Stomach (tissue), 9 donors: ENCODE measurements around the gene OLFM2. TPM values are rescaled to one million over a fixed set of nuclear protein-coding genes. Genes with fewer than 3 reads are reported as not detected.

Source experiments
- DNase-seq, 2 donors: peaks; one replicate each; pipeline versions ENCODE4 v3.0.0 to v3.0.0-alpha.2; 2013 to 2019
- H3K27ac ChIP-seq, 5 donors: fragments of 200-600 bp in 4 of 5; sonication (generic) in 4 of 5; one replicate each; pipeline ENCODE4 v1.5.1; 2013 to 2019; ENCODE audit warnings: mild to moderate bottlenecking in 1 of 5, moderate library complexity in 1 of 5
- H3K27me3 ChIP-seq, 3 donors: fragments of 200-600 bp; sonication (generic); one replicate each; pipeline ENCODE4 v1.5.1; 2017 to 2019; ENCODE audit warnings: mixed run types in 1 of 3
- H3K36me3 ChIP-seq, 4 donors: fragments of 200-600 bp; sonication (generic); 1 replicate in 3 of 4; 2 replicates in 1 of 4; pipeline ENCODE4 v1.5.1; 2016 to 2019
- H3K4me1 ChIP-seq, 4 donors: fragments of 200-600 bp; sonication (generic); one replicate each; pipeline ENCODE4 v1.5.1; 2016 to 2019
- H3K4me3 ChIP-seq, 4 donors: fragments of 200-600 bp; sonication (generic) in 3 of 4; one replicate each; pipeline ENCODE4 v1.5.1; 2016 to 2019; ENCODE audit warnings: mild to moderate bottlenecking in 1 of 4
- H3K9me3 ChIP-seq, 4 donors: fragments of 200-600 bp; sonication (generic); one replicate each; pipeline ENCODE4 v1.5.1; 2016 to 2019
- EP300 ChIP-seq: sonication (generic); formaldehyde crosslinking; IDR thresholded peaks from one replicate; pipeline ENCODE4 v1.6.1; 2017; ENCODE audit warnings: antibody characterized with exemption
- POLR2A ChIP-seq, 4 donors: fragments of 450-650 bp; IDR thresholded peaks; one replicate each; pipeline ENCODE4 v1.6.1; 2016; ENCODE audit warnings: antibody characterized with exemption in 4 of 4, control low read depth in 2 of 4, mild to moderate bottlenecking in 1 of 4, moderate library complexity in 1 of 4
- POLR2AphosphoS5 ChIP-seq, 3 donors: sonication (generic); formaldehyde crosslinking; IDR thresholded peaks; one replicate each; pipeline ENCODE4 v1.6.1; 2016; ENCODE audit warnings: antibody characterized with exemption in 3 of 3
- WGBS, 5 donors: extraction: QIAGEN DNeasy Blood & Tissue Kit in 3 of 5; methylation state at CpG; one replicate each; pipeline versions ENCODE4 v1.1.5 to v1.1.7; 2013 to 2018; 5-methylcytosine and 5-hydroxymethylcytosine counted together
- intact Hi-C: fragments of 100-400 bp; cut with DNase I; formaldehyde crosslinking; loops from one replicate; pipeline ENCODE4 v1.15.1; 2023; ENCODE audit warnings: low total_unique reads
- polyA plus RNA-seq, 3 donors: library from polyadenylated mRNA; stranded (reverse); fragments of 200-250 nt; gene quantifications; one replicate each; pipeline ENCODE4 v1.2.3, GENCODE V29; 2013
- total RNA-seq, 5 donors: library from RNA; depleted of rRNA; stranded (reverse); fragments of >200 nt; gene quantifications; one replicate each; pipeline versions ENCODE4 v1.1.0 to v1.2.3, GENCODE V29; 2014 to 2016
- TF ChIP-seq, protein P1 (sequence below), 7 experiments: fragments of 450-650 bp in 4 of 7; fragments of 200-600 bp in 3 of 7; sonication (generic) in 3 of 7; IDR thresholded peaks; one replicate each; pipeline ENCODE4 v1.5.1; 2016 to 2019; ENCODE audit warnings: antibody characterized with exemption in 7 of 7, control low read depth in 2 of 7, mild to moderate bottlenecking in 1 of 7
- donor health status: healthy with polysubstance abuse.
- donor health status: Bipolar disorder and iron deficiency.
- donor health status: healthy.

Gene OLFM2
- total and polyA plus RNA-seq, 8 donors: 1.7 to 15.4 (median 6.0) TPM; not detected in 2

DNA sequence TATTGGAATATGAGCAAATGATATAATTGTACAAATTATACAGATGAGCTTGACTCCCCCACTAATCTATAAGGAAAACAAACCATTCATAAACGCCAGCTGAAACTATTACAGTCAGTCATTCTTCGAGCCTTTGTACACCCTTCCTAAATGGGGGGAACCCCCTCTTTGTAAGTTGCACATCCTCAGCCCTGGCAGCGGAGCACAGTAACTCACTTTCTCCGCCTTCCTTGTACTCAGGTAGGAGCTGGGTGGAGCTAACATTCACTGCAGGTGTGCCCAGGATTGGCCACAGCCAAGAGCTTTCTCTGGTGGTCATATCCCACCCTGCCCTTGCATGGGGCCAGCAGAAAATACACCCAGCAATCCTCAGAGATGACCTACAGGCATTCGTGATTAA is 72.6 kb downstream of the OLFM2 start:
- Histone ChIP-seq H3K27me3 (no peaks in the 10 kb centered on the region), H3K27ac (no peak overlapping the region), H3K4me3 (no peak overlapping the region), H3K9me3 (no peaks in the 10 kb centered on the region), H3K4me1 (no peaks in the 10 kb centered on the region), H3K36me3 (no peaks in the 10 kb centered on the region)
- TF ChIP-seq, protein P1, sequence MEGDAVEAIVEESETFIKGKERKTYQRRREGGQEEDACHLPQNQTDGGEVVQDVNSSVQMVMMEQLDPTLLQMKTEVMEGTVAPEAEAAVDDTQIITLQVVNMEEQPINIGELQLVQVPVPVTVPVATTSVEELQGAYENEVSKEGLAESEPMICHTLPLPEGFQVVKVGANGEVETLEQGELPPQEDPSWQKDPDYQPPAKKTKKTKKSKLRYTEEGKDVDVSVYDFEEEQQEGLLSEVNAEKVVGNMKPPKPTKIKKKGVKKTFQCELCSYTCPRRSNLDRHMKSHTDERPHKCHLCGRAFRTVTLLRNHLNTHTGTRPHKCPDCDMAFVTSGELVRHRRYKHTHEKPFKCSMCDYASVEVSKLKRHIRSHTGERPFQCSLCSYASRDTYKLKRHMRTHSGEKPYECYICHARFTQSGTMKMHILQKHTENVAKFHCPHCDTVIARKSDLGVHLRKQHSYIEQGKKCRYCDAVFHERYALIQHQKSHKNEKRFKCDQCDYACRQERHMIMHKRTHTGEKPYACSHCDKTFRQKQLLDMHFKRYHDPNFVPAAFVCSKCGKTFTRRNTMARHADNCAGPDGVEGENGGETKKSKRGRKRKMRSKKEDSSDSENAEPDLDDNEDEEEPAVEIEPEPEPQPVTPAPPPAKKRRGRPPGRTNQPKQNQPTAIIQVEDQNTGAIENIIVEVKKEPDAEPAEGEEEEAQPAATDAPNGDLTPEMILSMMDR (IDR thresholded peaks at IDR 0.05): no peak
- TF ChIP-seq POLR2A (IDR thresholded peaks at IDR 0.05) (no peak), EP300 (no peak), POLR2AphosphoS5 (IDR thresholded peaks at IDR 0.05) (no peak)
- WGBS, 5 donors: 63 to 79% (median 71%) methylated on average over 5 of the region's 5 CpGs
- DNase-seq: no peak
- intact Hi-C loops: no loop called here

DNA sequence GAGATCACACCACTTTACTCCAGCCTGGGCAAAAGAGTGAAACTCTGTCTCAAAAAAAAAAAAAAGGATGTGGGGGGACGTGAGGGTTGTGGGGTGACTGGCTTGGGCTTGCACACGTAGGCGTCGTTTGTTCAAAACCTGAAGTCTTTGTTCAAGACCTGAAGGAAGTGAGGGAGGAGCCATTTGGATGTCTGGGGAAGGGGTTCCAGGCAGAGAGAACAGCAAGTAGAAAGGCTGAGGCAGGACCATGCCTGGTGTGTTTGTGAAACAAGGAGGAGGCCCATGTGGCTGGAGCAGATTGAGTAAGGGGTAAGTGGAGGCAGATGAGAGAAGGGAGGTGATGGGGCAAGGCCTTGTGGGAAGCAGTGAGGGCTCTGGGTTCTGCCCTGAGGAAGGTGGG is 73.4 kb downstream of the OLFM2 start:
- Histone ChIP-seq H3K36me3 (no peaks in the 10 kb centered on the region), H3K27me3 (no peaks in the 10 kb centered on the region), H3K4me3 (no peak overlapping the region), H3K4me1 (no peaks in the 10 kb centered on the region), H3K27ac (no peak overlapping the region), H3K9me3 (no peaks in the 10 kb centered on the region)
- TF ChIP-seq POLR2A (IDR thresholded peaks at IDR 0.05) (no peak), POLR2AphosphoS5 (IDR thresholded peaks at IDR 0.05) (no peak), EP300 (no peak)
- TF ChIP-seq, protein P1 (IDR thresholded peaks at IDR 0.05): no peak
- WGBS, 5 donors: 58 to 80% (median 69%) methylated on average over 4 of the region's 4 CpGs
- intact Hi-C loops: no loop called here
- no peak for DNase-seq

DNA sequence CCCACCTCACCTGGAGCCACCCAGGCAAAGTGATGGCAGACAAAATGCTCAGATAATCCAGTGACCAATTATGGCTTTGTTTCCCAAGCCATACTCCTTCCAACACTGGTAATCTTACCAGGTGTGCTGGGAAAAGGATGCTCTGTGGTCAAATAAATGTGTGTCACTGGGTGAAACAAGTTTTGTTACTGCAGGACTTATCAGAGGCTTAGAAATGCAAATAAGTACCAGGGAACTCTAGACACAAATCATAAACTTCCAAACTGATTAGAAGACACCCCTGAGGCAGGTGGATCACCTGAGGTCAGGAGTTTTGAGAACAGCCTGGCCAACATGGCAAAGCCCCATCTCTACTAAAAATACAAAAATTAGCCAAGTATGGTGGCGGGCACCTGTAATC is 74.8 kb downstream of the OLFM2 start:
- no peaks in the 10 kb centered on the region for H3K27me3 ChIP-seq
- 94 to 100% (median 96%) methylated on average over 1 of the region's 1 CpG for WGBS, 5 donors

DNA sequence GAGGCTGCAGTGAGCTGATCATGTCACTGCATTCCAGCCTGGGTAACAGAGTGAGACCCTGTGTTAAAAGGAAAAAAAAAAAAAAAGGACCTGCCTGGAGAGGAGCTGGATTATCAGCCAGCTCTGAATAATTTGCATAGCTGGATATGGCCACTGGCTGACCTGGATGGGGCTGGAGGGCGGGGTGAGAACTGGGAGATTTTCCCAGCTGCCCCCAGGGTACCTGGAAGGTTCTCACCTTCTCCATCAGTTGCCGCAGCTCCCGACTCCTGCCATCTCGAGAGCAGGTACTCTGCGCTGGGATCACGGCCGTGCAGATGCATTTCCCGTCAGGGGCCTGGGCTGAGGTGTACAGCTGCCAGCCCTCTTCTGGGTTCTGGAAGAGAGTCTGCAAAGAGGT is 75.9 kb downstream of the OLFM2 start:
- no peaks in the 10 kb centered on the region for H3K36me3 ChIP-seq
- H3K4me1 ChIP-seq: no peaks in the 10 kb centered on the region
- H3K4me3 ChIP-seq: no peak overlapping the region
- intact Hi-C loops: no loop called here
- no peaks in the 10 kb centered on the region for H3K27me3 ChIP-seq
- no peak overlapping the region for H3K27ac ChIP-seq
- WGBS, 5 donors: 78 to 92% (median 89%) methylated on average over 8 of the region's 8 CpGs
- DNase-seq: no peak
- TF ChIP-seq, protein P1 (IDR thresholded peaks at IDR 0.05): no peak
- TF ChIP-seq POLR2A (IDR thresholded peaks at IDR 0.05): no peak
- TF ChIP-seq POLR2AphosphoS5 (IDR thresholded peaks at IDR 0.05): no peak
- TF ChIP-seq EP300: no peak
- no peaks in the 10 kb centered on the region for H3K9me3 ChIP-seq

More for the DNA sequence above, 74.8 kb downstream of the OLFM2 start:
- Histone ChIP-seq H3K36me3 (no peaks in the 10 kb centered on the region), H3K4me3 (no peak overlapping the region), H3K27ac (no peak overlapping the region), H3K4me1 (no peaks in the 10 kb centered on the region), H3K9me3 (no peaks in the 10 kb centered on the region)
- DNase-seq: no peak
- intact Hi-C loops: no loop called here
- TF ChIP-seq EP300 (no peak), POLR2AphosphoS5 (IDR thresholded peaks at IDR 0.05) (no peak), POLR2A (IDR thresholded peaks at IDR 0.05) (no peak)
- TF ChIP-seq, protein P1 (IDR thresholded peaks at IDR 0.05): no peak
